Colon (tissue), 2 donors: Measurements from ENCODE around the gene MAP3K8.

Experiments
- FAIRE-seq: peaks from 2 replicates; lab custom pipeline; 2012; peaks lifted over from hg19 to GRCh38; lab: Jason Lieb, UNC
- donor health status: control.
- donor health status: control.

The MAP3K8 gene

GRCh38 chr10:30490289-30491000, 56.5 kb downstream of the MAP3K8 start:
- FAIRE-seq = no peak

GRCh38 chr10:30491204-30491915, 57.4 kb downstream of the MAP3K8 start:
- FAIRE-seq = no peak

GRCh38 chr10:30491916-30492515, 58.0 kb downstream of the MAP3K8 start:
- FAIRE-seq = no peak

- FAIRE-seq = no peak
These were observed 59.9 kb downstream of the MAP3K8 start for GRCh38 chr10:30493609-30494530.

GRCh38 chr10:30494558-30494957, 60.6 kb downstream of the MAP3K8 start:
- FAIRE-seq = no peak

- FAIRE-seq = no peak
These were observed 61.7 kb downstream of the MAP3K8 start for GRCh38 chr10:30495687-30496086.

GRCh38 chr10:30499816-30500215, 65.8 kb downstream of the MAP3K8 start:
- no peak for FAIRE-seq

GRCh38 chr10:30500534-30500933, 66.5 kb downstream of the MAP3K8 start:
- FAIRE-seq = no peak

GRCh38 chr10:30500963-30501504, 67.0 kb downstream of the MAP3K8 start:
- FAIRE-seq = no peak

- FAIRE-seq = no peak
These were observed 68.5 kb downstream of the MAP3K8 start for GRCh38 chr10:30502266-30503060.

GRCh38 chr10:30503700-30504266, 69.8 kb downstream of the MAP3K8 start:
- no peak for FAIRE-seq

GRCh38 chr10:30505543-30506298, 71.7 kb downstream of the MAP3K8 start:
- no peak for FAIRE-seq

GRCh38 chr10:30509508-30509907, 75.5 kb downstream of the MAP3K8 start:
- FAIRE-seq = no peak

- no peak for FAIRE-seq
These were observed 76.4 kb downstream of the MAP3K8 start for GRCh38 chr10:30510184-30510931.

- no peak for FAIRE-seq
These were observed 77.1 kb downstream of the MAP3K8 start for GRCh38 chr10:30510932-30511700.
